ENCODE results near the gene MARK3.

MARK3 gene

GRCh38 chr14:103385152-103385928, at the start of gene MARK3:
MARK3 (plus strand) TSS chr14:103385415; CDS start chr14:103386030, 615 bp downstream.
- peak within 1 kb of the TSS; percentile 82 for H3K9ac ChIP-seq (ENCODE audit: low read depth, low read length)
- H3K4me3 ChIP-seq (ENCODE audit: low read depth, low read length): peak within 1 kb of the TSS; percentile 97
- H3K36me3 ChIP-seq (ENCODE audit: control insufficient read depth, insufficient read depth, low read length): no peaks in the 10 kb centered on the region
- H3K4me1 ChIP-seq (ENCODE audit: control insufficient read depth, insufficient read depth, low read length): no peaks in the 10 kb centered on the region
- H3K9me3 ChIP-seq (ENCODE audit: control insufficient read depth, insufficient read depth, low read length): no peaks in the 10 kb centered on the region
- peaks cover 8% of the 10 kb centered on the region for H3K27me3 ChIP-seq (ENCODE audit: control insufficient read depth, insufficient read depth, low read length)

GRCh38 chr14:103336191-103336590, 49.0 kb upstream of the MARK3 start:
- no peak overlapping the region for H3K9ac ChIP-seq (ENCODE audit: low read depth, low read length)
- H3K4me3 ChIP-seq (ENCODE audit: low read depth, low read length): no peak overlapping the region
- no peaks in the 10 kb centered on the region for H3K9me3 ChIP-seq (ENCODE audit: control insufficient read depth, insufficient read depth, low read length)
- peaks cover 53% of the 10 kb centered on the region for H3K36me3 ChIP-seq (ENCODE audit: control insufficient read depth, insufficient read depth, low read length)
- peaks cover 8% of the 10 kb centered on the region for H3K4me1 ChIP-seq (ENCODE audit: control insufficient read depth, insufficient read depth, low read length)
- H3K27me3 ChIP-seq (ENCODE audit: control insufficient read depth, insufficient read depth, low read length): no peaks in the 10 kb centered on the region

- Histone ChIP-seq H3K36me3 (ENCODE audit: control insufficient read depth, insufficient read depth, low read length) (peaks cover 61% of the 10 kb centered on the region), H3K27me3 (ENCODE audit: control insufficient read depth, insufficient read depth, low read length) (no peaks in the 10 kb centered on the region), H3K4me1 (ENCODE audit: control insufficient read depth, insufficient read depth, low read length) (peaks cover 3% of the 10 kb centered on the region), H3K9ac (ENCODE audit: low read depth, low read length) (no peak overlapping the region), H3K9me3 (ENCODE audit: control insufficient read depth, insufficient read depth, low read length) (no peaks in the 10 kb centered on the region), H3K4me3 (ENCODE audit: low read depth, low read length) (no peak overlapping the region)
Observed at GRCh38 chr14:103337794-103338193, 47.4 kb upstream of the MARK3 start.

- Histone ChIP-seq H3K4me1 (ENCODE audit: control insufficient read depth, insufficient read depth, low read length) (peaks cover 3% of the 10 kb centered on the region), H3K9me3 (ENCODE audit: control insufficient read depth, insufficient read depth, low read length) (no peaks in the 10 kb centered on the region), H3K36me3 (ENCODE audit: control insufficient read depth, insufficient read depth, low read length) (peaks cover 76% of the 10 kb centered on the region), H3K4me3 (ENCODE audit: low read depth, low read length) (no peak overlapping the region), H3K9ac (ENCODE audit: low read depth, low read length) (no peak overlapping the region), H3K27me3 (ENCODE audit: control insufficient read depth, insufficient read depth, low read length) (no peaks in the 10 kb centered on the region)
Observed at GRCh38 chr14:103339561-103339960, 45.7 kb upstream of the MARK3 start.

- Histone ChIP-seq H3K9me3 (ENCODE audit: control insufficient read depth, insufficient read depth, low read length) (no peaks in the 10 kb centered on the region), H3K36me3 (ENCODE audit: control insufficient read depth, insufficient read depth, low read length) (peaks cover 72% of the 10 kb centered on the region), H3K4me3 (ENCODE audit: low read depth, low read length) (no peak overlapping the region), H3K4me1 (ENCODE audit: control insufficient read depth, insufficient read depth, low read length) (peaks cover 3% of the 10 kb centered on the region), H3K27me3 (ENCODE audit: control insufficient read depth, insufficient read depth, low read length) (no peaks in the 10 kb centered on the region), H3K9ac (ENCODE audit: low read depth, low read length) (no peak overlapping the region)
Observed at GRCh38 chr14:103340480-103341212, 44.6 kb upstream of the MARK3 start.

GRCh38 chr14:103341250-103342129, 43.7 kb upstream of the MARK3 start:
- Histone ChIP-seq H3K27me3 (ENCODE audit: control insufficient read depth, insufficient read depth, low read length) (no peaks in the 10 kb centered on the region), H3K4me1 (ENCODE audit: control insufficient read depth, insufficient read depth, low read length) (no peaks in the 10 kb centered on the region), H3K9me3 (ENCODE audit: control insufficient read depth, insufficient read depth, low read length) (no peaks in the 10 kb centered on the region), H3K9ac (ENCODE audit: low read depth, low read length) (no peak overlapping the region), H3K36me3 (ENCODE audit: control insufficient read depth, insufficient read depth, low read length) (peaks cover 64% of the 10 kb centered on the region), H3K4me3 (ENCODE audit: low read depth, low read length) (no peak overlapping the region)

GRCh38 chr14:103343164-103343879, 41.9 kb upstream of the MARK3 start:
- H3K36me3 ChIP-seq (ENCODE audit: control insufficient read depth, insufficient read depth, low read length): peaks cover 52% of the 10 kb centered on the region
- no peaks in the 10 kb centered on the region for H3K9me3 ChIP-seq (ENCODE audit: control insufficient read depth, insufficient read depth, low read length)
- H3K27me3 ChIP-seq (ENCODE audit: control insufficient read depth, insufficient read depth, low read length): no peaks in the 10 kb centered on the region
- H3K4me1 ChIP-seq (ENCODE audit: control insufficient read depth, insufficient read depth, low read length): peaks cover 4% of the 10 kb centered on the region
- no peak overlapping the region for H3K9ac ChIP-seq (ENCODE audit: low read depth, low read length)
- no peak overlapping the region for H3K4me3 ChIP-seq (ENCODE audit: low read depth, low read length)

- Histone ChIP-seq H3K9ac (ENCODE audit: low read depth, low read length) (no peak overlapping the region), H3K27me3 (ENCODE audit: control insufficient read depth, insufficient read depth, low read length) (no peaks in the 10 kb centered on the region), H3K36me3 (ENCODE audit: control insufficient read depth, insufficient read depth, low read length) (peaks cover 43% of the 10 kb centered on the region), H3K9me3 (ENCODE audit: control insufficient read depth, insufficient read depth, low read length) (no peaks in the 10 kb centered on the region), H3K4me1 (ENCODE audit: control insufficient read depth, insufficient read depth, low read length) (peaks cover 4% of the 10 kb centered on the region), H3K4me3 (ENCODE audit: low read depth, low read length) (no peak overlapping the region)
Observed at GRCh38 chr14:103343905-103344797, 41.1 kb upstream of the MARK3 start.

GRCh38 chr14:103346286-103346685, 38.9 kb upstream of the MARK3 start:
- Histone ChIP-seq H3K9me3 (ENCODE audit: control insufficient read depth, insufficient read depth, low read length) (no peaks in the 10 kb centered on the region), H3K4me1 (ENCODE audit: control insufficient read depth, insufficient read depth, low read length) (peaks cover 4% of the 10 kb centered on the region), H3K4me3 (ENCODE audit: low read depth, low read length) (no peak overlapping the region), H3K9ac (ENCODE audit: low read depth, low read length) (no peak overlapping the region), H3K27me3 (ENCODE audit: control insufficient read depth, insufficient read depth, low read length) (no peaks in the 10 kb centered on the region), H3K36me3 (ENCODE audit: control insufficient read depth, insufficient read depth, low read length) (peaks cover 22% of the 10 kb centered on the region)

- H3K9ac ChIP-seq (ENCODE audit: low read depth, low read length): no peak overlapping the region
- H3K27me3 ChIP-seq (ENCODE audit: control insufficient read depth, insufficient read depth, low read length): no peaks in the 10 kb centered on the region
- no peaks in the 10 kb centered on the region for H3K9me3 ChIP-seq (ENCODE audit: control insufficient read depth, insufficient read depth, low read length)
- H3K36me3 ChIP-seq (ENCODE audit: control insufficient read depth, insufficient read depth, low read length): peaks cover 18% of the 10 kb centered on the region
- H3K4me1 ChIP-seq (ENCODE audit: control insufficient read depth, insufficient read depth, low read length): peaks cover 4% of the 10 kb centered on the region
- H3K4me3 ChIP-seq (ENCODE audit: low read depth, low read length): no peak overlapping the region
Observed at GRCh38 chr14:103347091-103347815, 38.0 kb upstream of the MARK3 start.
